Endothelial cell of umbilical vein (primary cell): Measurements from ENCODE around the gene IRF2.

Experiments
- MYC ChIP-seq: IDR thresholded peaks from one replicate; pipeline ENCODE4 v1.6.1; 2011; ENCODE audit warnings: mild to moderate bottlenecking, low read depth, low read length
- POLR2A ChIP-seq: IDR thresholded peaks from 2 replicates; pipeline ENCODE4 v1.6.1; 2012; ENCODE audit warnings: low read depth, mild to moderate bottlenecking, control low read depth, low read length
- POLR2AphosphoS5 ChIP-seq: IDR thresholded peaks from 2 replicates; pipeline ENCODE4 v1.6.1; 2012; ENCODE audit warnings: low read depth, mild to moderate bottlenecking, control low read depth, low read length, moderate library complexity; ENCODE audit not compliant: insufficient read depth
- TF ChIP-seq, protein P1 (sequence below), 2 donors: IDR thresholded peaks; 1 replicate in 1 of 2; 2 replicates in 1 of 2; pipeline ENCODE4 v1.5.1; 2011; ENCODE audit warnings: low read length in 2 of 2, mild to moderate bottlenecking in 2 of 2, moderate library complexity in 2 of 2, control low read depth in 1 of 2, inconsistent platforms in 1 of 2, low read depth in 1 of 2; ENCODE audit not compliant: insufficient read depth in 1 of 2; ENCODE audit errors: extremely low read depth in 1 of 2

DNA sequence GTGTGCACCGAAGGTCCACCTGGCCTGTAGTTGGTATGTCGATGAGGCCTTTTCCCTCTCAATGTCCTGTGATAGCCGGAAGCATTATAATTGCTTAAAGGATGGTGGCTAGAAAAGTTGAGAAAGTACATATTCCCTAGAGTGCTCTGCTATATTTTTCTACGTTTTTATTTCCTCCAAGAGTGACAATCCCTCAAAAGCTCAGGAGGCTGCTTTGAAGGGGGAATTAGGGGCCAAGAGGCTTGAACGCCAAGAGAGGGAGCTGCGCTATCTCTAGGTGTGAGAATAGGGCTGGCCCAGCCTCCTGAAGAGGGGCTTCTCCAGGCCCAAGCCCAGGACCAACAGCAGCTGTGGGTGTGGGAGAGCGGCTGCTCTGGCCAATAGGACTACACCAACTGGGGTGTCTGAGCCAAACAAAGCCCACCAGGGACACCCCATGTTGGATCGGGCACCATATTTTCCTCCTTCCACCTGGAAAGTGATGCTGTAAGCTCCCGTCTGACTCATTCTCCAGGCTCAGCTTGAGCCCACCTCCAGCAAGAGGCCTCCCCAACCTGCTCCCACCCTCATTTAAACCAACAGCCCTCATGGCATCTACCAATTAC lies 124.0 kb downstream of the IRF2 start:
- TF ChIP-seq, protein P1, sequence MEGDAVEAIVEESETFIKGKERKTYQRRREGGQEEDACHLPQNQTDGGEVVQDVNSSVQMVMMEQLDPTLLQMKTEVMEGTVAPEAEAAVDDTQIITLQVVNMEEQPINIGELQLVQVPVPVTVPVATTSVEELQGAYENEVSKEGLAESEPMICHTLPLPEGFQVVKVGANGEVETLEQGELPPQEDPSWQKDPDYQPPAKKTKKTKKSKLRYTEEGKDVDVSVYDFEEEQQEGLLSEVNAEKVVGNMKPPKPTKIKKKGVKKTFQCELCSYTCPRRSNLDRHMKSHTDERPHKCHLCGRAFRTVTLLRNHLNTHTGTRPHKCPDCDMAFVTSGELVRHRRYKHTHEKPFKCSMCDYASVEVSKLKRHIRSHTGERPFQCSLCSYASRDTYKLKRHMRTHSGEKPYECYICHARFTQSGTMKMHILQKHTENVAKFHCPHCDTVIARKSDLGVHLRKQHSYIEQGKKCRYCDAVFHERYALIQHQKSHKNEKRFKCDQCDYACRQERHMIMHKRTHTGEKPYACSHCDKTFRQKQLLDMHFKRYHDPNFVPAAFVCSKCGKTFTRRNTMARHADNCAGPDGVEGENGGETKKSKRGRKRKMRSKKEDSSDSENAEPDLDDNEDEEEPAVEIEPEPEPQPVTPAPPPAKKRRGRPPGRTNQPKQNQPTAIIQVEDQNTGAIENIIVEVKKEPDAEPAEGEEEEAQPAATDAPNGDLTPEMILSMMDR (IDR thresholded peaks at IDR 0.05; ENCODE audit: extremely low read depth in 1 of 2, insufficient read depth in 1 of 2, low read depth in 1 of 2, low read length in 2 of 2), result no peak
- TF ChIP-seq POLR2AphosphoS5 (no peak), MYC (no peak), POLR2A (no peak)
